WERI-Rb-1 (cell line): ENCODE data around the gene ZNF528.

Experiments
- DNase-seq: peaks from one replicate; pipeline ENCODE4 v3.0.0-alpha.2; 2020
- H3K27ac ChIP-seq: fragments of 250-450 bp; sonication (Bioruptor Pico); 2 replicates; pipeline ENCODE4 v1.5.1; 2020; ENCODE audit warnings: mild to moderate bottlenecking, moderate library complexity
- H3K27me3 ChIP-seq: fragments of 250-450 bp; sonication (Bioruptor Pico); 2 replicates; pipeline ENCODE4 v1.5.1; 2021; ENCODE audit warnings: mild to moderate bottlenecking, low read depth, moderate library complexity; ENCODE audit not compliant: insufficient read depth, severe bottlenecking
- H3K36me3 ChIP-seq: fragments of 250-450 bp; sonication (Bioruptor Pico); 2 replicates; pipeline ENCODE4 v1.5.1; 2020; ENCODE audit warnings: mild to moderate bottlenecking, moderate library complexity
- H3K4me3 ChIP-seq: 2 replicates; pipeline ENCODE4 v1.5.1; 2011; ENCODE audit warnings: low read depth, mild to moderate bottlenecking, control low read depth, low read length
- H3K9me3 ChIP-seq: fragments of 250-450 bp; sonication (Bioruptor Pico); 2 replicates; pipeline ENCODE4 v1.5.1; 2021; ENCODE audit warnings: mild to moderate bottlenecking, moderate library complexity; ENCODE audit not compliant: severe bottlenecking
- TF ChIP-seq, protein P1 (sequence below): IDR thresholded peaks from 2 replicates; pipeline ENCODE4 v1.5.1; 2011; ENCODE audit warnings: low read depth, mild to moderate bottlenecking, control low read depth, inconsistent platforms, low read length

ZNF528 gene

DNA sequence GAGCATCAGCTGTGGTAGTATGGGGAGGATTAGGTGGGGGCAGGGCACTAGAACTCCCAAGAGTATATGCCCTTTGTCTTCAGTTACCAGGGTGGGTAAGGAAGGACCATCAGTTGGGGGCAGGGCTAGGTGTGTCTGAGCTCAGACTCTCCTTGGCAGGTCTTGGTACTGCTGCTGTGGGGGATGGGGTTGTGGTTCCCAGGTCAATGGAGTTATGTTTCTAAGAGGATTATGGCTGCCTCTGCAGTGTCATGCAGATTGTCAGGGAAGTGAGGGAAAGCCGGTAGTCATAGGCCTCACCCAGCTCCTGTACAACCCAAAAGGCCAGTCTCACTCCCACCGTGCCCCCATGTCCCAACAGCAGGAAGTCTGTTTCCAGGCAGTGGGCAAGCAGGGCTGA lies 46.9 kb downstream of the ZNF528 start:
- DNase-seq: peak; percentile 87
- Histone ChIP-seq H3K27me3 (no peaks in the 10 kb centered on the region), H3K27ac (peak overlapping the region; percentile 91), H3K4me3 (no peak overlapping the region), H3K9me3 (peaks cover 5% of the 10 kb centered on the region), H3K36me3 (no peaks in the 10 kb centered on the region)
- TF ChIP-seq, protein P1, sequence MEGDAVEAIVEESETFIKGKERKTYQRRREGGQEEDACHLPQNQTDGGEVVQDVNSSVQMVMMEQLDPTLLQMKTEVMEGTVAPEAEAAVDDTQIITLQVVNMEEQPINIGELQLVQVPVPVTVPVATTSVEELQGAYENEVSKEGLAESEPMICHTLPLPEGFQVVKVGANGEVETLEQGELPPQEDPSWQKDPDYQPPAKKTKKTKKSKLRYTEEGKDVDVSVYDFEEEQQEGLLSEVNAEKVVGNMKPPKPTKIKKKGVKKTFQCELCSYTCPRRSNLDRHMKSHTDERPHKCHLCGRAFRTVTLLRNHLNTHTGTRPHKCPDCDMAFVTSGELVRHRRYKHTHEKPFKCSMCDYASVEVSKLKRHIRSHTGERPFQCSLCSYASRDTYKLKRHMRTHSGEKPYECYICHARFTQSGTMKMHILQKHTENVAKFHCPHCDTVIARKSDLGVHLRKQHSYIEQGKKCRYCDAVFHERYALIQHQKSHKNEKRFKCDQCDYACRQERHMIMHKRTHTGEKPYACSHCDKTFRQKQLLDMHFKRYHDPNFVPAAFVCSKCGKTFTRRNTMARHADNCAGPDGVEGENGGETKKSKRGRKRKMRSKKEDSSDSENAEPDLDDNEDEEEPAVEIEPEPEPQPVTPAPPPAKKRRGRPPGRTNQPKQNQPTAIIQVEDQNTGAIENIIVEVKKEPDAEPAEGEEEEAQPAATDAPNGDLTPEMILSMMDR: no peak

DNA sequence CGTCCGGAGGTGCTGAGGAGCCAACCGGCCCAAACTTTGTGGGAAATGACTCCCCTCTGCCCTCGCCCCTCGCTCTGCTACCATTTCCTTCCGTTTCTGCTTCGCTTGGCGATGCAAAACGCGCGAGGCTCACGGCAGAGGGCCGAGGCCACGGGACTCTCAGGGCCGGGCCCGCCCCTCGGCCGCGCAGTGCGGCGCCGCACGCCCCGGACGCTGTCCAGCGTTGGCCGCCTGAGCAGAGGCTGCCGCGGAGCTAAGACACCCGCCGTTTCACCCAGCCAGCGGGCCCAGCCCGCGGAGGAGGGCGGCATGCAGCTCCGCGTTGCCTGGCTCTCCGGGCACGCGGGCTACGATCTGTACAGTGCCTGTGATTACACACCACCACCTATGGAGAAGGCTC lies 53.6 kb downstream of the ZNF528 start:
- no peak overlapping the region for H3K27ac ChIP-seq
- no peak overlapping the region for H3K4me3 ChIP-seq
- H3K36me3 ChIP-seq: peaks cover 9% of the 10 kb centered on the region
- DNase-seq: no peak
- H3K9me3 ChIP-seq: peaks cover 4% of the 10 kb centered on the region
- H3K27me3 ChIP-seq: no peaks in the 10 kb centered on the region
- TF ChIP-seq, protein P1: no peak

DNA sequence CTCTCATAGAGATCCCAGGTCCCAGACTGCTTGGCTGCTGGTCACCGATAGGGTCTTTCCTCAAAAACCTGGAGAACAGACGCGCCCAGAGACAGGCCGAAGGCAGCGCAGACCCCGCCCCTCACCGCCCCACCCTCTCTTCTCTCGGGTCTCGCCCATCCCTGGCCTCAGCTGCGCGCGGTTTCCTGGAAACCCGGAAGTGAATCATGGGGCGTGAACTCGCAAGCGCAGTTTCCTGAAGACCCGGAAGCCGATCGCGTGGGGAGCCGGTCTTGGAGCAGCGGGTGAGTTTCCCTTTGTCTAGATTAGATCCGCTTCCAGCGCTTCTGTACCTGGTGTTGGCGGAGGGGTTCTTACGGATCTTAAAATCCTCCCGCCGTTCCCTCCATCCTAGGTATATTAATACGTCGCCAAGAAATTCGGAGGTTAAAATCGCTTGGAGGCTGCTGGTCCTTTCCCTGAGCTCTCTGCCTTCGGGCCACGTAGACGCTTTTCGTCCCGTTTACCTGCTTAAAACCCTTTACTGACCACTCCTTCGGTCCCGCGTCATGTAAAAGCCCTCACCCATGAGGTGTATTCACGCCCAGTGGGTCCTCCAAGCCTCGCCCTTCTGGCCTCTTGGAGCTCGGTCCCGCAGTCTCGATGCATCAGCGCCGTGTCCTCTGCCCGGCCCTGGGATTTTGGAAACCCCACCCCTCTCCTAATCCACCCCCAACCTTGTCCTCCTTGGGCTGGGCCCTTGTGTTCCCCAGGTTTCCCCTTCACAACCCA lies 55.9 kb downstream of the ZNF528 start, which contains the start of gene ZNF578:
TSS of gene ZNF578 (plus strand) at position 230 of the 771 bp plus-strand sequence. CDS start 48,293 bp downstream, outside the sequence.
- Histone ChIP-seq H3K4me3 (peak within 1 kb of the TSS; percentile 96), H3K9me3 (peaks cover 4% of the 10 kb centered on the region), H3K27ac (peak within 1 kb of the TSS; percentile 90), H3K27me3 (no peaks in the 10 kb centered on the region), H3K36me3 (peaks cover 28% of the 10 kb centered on the region)
- DNase-seq: peak; percentile 98
- TF ChIP-seq, protein P1: no peak

DNA sequence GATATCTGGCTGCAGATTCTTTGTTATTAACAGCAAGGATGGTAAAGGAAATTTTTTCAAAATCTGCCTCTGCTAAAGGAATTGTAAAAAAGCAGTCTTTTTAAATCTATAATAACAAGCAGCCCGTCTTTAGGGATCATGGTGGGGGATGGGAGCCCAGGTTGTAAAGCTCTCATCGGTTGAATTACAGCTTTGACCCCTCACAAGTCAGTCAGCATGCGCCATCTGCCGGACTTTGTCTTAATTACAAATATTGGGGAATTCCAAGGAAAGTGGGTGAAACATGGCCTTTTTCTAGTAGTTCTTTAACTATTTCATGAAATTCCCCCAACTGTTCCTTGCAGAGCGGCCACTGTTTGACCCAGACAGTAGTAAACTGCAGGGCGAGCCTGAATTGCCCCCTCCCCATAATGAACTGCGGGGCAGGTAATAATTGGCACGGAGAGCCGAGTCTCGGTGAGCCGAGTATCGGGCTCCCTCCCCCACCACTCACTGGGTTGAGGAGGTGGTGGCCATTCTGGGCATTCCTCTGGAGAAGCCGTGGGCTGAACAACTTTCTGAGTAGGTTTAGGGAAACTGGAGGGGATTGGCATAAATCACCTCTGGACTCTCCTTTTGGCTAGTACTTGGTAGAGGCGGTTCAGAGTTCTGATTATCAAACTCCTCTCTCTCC lies 67.3 kb downstream of the ZNF528 start:
- Histone ChIP-seq H3K27ac (peak overlapping the region; percentile 39; the same call in 1 of the 2 replicates), H3K4me3 (no peak overlapping the region), H3K27me3 (no peaks in the 10 kb centered on the region), H3K9me3 (peaks cover 9% of the 10 kb centered on the region), H3K36me3 (peaks cover 17% of the 10 kb centered on the region)
- TF ChIP-seq, protein P1: peak; percentile 45
- peak; percentile 82 for DNase-seq
